ENCODE results near the gene EVX2.

The EVX2 gene

DNA sequence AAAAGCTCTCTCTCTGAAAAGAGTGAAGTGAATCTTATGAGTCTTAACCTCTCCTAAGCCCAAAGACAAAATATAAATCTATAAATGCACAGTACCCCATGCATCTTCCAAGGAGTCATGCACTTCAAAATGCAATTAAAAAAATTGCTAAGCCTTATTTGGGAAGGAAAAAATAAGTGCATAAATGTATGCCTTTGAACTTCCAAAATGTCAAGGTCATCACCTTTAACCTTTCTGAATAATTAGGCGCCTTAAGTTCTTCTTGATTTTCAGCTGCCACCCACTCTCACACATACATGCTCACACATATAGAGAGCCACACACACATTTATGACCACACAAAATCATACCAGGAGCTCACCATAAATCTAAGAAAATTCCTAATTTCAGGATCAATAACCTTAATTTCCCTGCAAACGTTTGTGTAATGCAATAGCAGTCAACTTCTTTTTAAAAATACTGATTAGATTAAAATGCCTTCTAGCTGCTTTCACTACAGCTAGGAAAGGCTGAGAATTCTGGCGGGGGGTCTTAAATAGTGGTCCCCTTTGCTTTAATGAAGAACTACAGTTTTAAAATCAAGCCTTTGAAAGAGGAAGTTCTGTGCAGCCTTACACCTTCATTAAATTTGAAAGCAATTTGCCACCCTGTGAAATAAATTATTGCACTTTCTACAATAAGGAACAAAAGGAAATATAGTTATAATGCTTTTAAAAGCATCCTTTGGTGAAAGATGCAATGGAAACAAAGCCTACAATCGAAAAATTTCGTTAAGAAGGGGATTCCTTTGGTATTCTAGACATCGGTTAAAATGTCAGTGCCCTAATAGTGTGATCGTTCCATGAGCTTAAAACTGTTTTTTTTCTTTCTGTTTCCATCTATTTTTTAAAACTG is 26.9 kb upstream of the EVX2 start:
- DNase-seq (ENCODE audit: low read depth): no peak
- no peak overlapping the region for H3K4me3 ChIP-seq (ENCODE audit: low read depth, low read length)
- TF ChIP-seq, protein P1, sequence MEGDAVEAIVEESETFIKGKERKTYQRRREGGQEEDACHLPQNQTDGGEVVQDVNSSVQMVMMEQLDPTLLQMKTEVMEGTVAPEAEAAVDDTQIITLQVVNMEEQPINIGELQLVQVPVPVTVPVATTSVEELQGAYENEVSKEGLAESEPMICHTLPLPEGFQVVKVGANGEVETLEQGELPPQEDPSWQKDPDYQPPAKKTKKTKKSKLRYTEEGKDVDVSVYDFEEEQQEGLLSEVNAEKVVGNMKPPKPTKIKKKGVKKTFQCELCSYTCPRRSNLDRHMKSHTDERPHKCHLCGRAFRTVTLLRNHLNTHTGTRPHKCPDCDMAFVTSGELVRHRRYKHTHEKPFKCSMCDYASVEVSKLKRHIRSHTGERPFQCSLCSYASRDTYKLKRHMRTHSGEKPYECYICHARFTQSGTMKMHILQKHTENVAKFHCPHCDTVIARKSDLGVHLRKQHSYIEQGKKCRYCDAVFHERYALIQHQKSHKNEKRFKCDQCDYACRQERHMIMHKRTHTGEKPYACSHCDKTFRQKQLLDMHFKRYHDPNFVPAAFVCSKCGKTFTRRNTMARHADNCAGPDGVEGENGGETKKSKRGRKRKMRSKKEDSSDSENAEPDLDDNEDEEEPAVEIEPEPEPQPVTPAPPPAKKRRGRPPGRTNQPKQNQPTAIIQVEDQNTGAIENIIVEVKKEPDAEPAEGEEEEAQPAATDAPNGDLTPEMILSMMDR (conservative IDR thresholded peaks at IDR 0.05; ENCODE audit: low read depth, low read length): no peak

DNA sequence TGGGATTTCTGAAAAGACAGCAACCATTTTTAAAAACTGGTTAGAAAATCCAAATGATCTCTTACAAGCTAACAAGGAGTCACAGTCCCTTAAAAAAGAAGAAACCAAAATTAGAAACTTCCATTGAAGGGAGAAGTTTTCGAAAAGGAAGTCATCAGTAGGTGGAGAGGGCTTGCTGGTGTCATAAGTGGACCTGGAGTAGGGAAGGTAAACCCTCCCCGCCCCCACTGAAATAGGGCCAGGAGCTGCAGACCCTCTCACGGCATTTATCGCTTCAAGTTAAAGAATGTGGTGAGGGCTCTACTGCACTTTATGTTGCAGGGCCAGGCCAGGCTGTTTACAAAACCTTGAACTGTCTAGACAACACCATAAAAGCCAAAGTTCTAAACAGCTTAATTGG is 26.2 kb upstream of the EVX2 start:
- DNase-seq (ENCODE audit: low read depth): no peak
- no peak overlapping the region for H3K4me3 ChIP-seq (ENCODE audit: low read depth, low read length)
- TF ChIP-seq, protein P1 (conservative IDR thresholded peaks at IDR 0.05; ENCODE audit: low read depth, low read length): no peak

DNA sequence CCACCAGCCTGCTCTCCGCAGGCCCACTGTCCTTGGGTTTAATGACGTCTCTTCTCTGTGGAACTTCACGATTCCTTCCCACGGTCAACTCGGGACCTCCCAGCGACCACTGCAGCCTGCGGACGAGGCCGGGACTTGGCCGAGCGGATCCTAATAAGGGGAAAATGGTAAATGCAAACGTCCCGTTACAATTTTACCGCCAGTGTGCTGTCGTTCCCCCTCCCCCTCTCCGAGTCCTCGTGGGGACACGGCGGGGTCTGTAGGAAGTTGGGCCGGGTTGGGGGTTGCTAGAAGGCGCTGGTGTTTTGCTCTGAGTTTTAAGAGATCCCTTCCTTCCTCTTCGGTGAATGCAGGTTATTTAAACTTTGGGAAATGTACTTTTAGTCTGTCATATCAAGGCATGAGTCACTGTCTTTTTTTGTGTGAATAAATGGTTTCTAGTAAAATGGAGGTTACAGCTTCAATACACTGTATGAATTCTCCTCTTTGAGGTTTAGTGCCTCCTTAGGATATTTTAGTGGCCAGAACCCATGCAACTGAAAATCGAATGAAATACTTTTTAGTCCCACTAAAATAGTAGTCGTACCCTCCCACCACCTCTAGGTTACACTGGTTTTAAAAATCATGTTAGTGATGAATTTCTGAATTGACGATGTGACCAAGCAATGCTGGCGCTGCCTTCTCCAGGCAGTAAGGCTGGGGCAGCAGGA is 25.6 kb upstream of the EVX2 start:
- DNase-seq (ENCODE audit: low read depth): no peak
- no peak overlapping the region for H3K4me3 ChIP-seq (ENCODE audit: low read depth, low read length)
- TF ChIP-seq, protein P1 (conservative IDR thresholded peaks at IDR 0.05; ENCODE audit: low read depth, low read length): no peak

DNA sequence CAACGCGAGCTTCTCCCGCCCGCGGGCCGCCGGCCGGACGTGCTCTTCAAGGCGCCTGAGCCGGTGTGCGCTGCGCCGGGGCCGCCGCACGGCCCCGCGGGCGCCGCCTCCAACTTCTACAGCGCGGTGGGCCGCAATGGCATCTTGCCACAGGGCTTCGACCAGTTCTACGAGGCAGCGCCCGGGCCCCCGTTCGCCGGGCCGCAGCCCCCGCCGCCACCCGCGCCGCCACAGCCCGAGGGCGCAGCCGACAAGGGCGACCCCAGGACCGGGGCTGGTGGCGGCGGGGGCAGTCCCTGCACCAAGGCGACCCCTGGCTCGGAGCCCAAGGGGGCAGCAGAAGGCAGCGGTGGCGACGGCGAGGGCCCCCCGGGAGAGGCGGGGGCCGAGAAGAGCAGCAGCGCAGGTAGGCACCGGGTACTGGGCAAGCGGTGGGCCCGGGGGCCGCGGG is 24.0 kb upstream of the EVX2 start:
- no peak overlapping the region for H3K4me3 ChIP-seq (ENCODE audit: low read depth, low read length)
- TF ChIP-seq, protein P1 (conservative IDR thresholded peaks at IDR 0.05; ENCODE audit: low read depth, low read length): no peak
- DNase-seq (ENCODE audit: low read depth): no peak

DNA sequence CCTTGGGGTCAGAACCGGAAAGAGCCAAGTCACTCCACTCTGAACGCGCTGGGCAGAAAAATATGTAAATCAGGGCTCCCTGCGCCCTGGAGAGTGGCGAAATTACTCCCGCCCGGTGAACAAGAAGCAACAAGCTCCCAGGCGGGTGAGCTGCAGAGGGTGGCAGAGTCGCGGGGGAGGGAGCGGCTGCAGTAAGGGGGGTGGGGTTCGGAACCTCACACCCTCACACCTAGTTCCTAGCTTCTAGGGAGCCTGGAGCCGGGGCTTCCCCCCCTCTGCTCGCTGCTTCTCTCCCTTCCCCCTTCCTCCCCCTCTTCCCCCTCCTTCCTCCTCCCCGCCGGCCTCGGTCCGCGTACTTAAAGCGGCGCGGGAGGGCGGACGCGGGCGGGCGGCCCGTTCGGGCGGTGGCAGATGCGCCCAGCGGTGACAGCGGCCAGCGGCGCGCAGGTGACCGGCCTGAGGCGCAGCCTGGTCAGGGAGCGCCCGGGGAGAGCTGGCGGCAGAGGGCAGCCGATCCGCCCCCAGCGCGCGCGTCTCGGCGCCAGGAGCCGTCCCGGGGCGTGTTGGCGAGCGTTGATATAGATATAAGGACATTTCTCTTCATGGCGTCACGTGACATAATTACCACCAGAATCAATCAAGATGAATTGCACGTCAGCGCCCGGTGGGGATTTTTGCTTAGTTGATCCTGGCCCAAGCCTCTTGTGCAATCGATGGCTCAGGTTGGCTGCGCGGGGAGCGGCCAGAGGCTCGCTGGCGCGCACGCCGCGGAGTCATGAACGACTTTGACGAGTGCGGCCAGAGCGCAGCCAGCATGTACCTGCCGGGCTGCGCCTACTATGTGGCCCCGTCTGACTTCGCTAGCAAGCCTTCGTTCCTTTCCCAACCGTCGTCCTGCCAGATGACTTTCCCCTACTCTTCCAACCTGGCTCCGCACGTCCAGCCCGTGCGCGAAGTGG is 23.1 kb upstream of the EVX2 start, which contains the start of gene HOXD11:
TSS of gene HOXD11 (plus strand) at position 700 of the 959 bp plus-strand sequence. CDS start at position 776, 76 bp downstream.
- TF ChIP-seq, protein P1 (conservative IDR thresholded peaks at IDR 0.05; ENCODE audit: low read depth, low read length): no peak
- DNase-seq (ENCODE audit: low read depth): no peak
- no peak within 1 kb of the TSS for H3K4me3 ChIP-seq (ENCODE audit: low read depth, low read length)
